Endometrial microvascular endothelial cells (primary cell): ENCODE data around the gene GMCL2. TPM values are rescaled to one million over a fixed set of nuclear protein-coding genes. Genes with fewer than 3 reads are reported as not detected.

Experiments
- in situ Hi-C: cut with HindIII; loops from 2 replicates; pipeline ENCODE4 v1.10.0; 2017; ENCODE audit warnings: low sequenced_read_pairs, low pct_unique_long_range_greater_than_20kb; ENCODE audit errors: inconsistent ontology term
- total RNA-seq: library from RNA; depleted of rRNA; stranded (reverse); fragments of >200 nt; gene quantifications from one replicate; pipeline ENCODE4 v1.2.3, GENCODE V29; 2015; ENCODE audit errors: inconsistent ontology term

The GMCL2 gene
- total RNA-seq, 1 donor from 2014 or later, result not detected

GRCh38 chr5:178196281-178196812 lies 9.2 kb upstream of the GMCL2 start:
- in situ Hi-C loops, result no loop called here

GRCh38 chr5:178194026-178194425 lies 6.9 kb upstream of the GMCL2 start:
- in situ Hi-C loops, result no loop called here

GRCh38 chr5:178193251-178193809 lies 6.2 kb upstream of the GMCL2 start:
- in situ Hi-C loops, result no loop called here

GRCh38 chr5:178192787-178193186 lies 5.6 kb upstream of the GMCL2 start:
- in situ Hi-C loops, result no loop called here

- in situ Hi-C loops, result no loop called here
Measured at GRCh38 chr5:178192244-178192643, 5.1 kb upstream of the GMCL2 start.

- in situ Hi-C loops, result no loop called here
Measured at GRCh38 chr5:178191661-178192060, 4.5 kb upstream of the GMCL2 start.

GRCh38 chr5:178189433-178189832 lies 2.3 kb upstream of the GMCL2 start:
- in situ Hi-C loops, result no loop called here

GRCh38 chr5:178186427-178186826 lies 744 bp downstream of the GMCL2 start:
- in situ Hi-C loops, result no loop called here

GRCh38 chr5:178182158-178182876 lies 4.9 kb downstream of the GMCL2 start:
- in situ Hi-C loops, result no loop called here

GRCh38 chr5:178180141-178180863 lies 6.9 kb downstream of the GMCL2 start:
- in situ Hi-C loops, result no loop called here

GRCh38 chr5:178177569-178177968 lies 9.6 kb downstream of the GMCL2 start:
- in situ Hi-C loops, result no loop called here

GRCh38 chr5:178176791-178177190 lies 10.4 kb downstream of the GMCL2 start:
- in situ Hi-C loops, result no loop called here

- in situ Hi-C loops, result no loop called here
Measured at GRCh38 chr5:178174456-178174855, 12.7 kb downstream of the GMCL2 start.

- in situ Hi-C loops, result no loop called here
Measured at GRCh38 chr5:178170455-178170854, 16.7 kb downstream of the GMCL2 start.

GRCh38 chr5:178165581-178165980 lies 21.6 kb downstream of the GMCL2 start:
- in situ Hi-C loops, result no loop called here

GRCh38 chr5:178163772-178164735 lies 23.1 kb downstream of the GMCL2 start:
- in situ Hi-C loops, result no loop called here

- in situ Hi-C loops, result no loop called here
Measured at GRCh38 chr5:178162481-178162880, 24.7 kb downstream of the GMCL2 start.

- in situ Hi-C loops, result no loop called here
Measured at GRCh38 chr5:178160176-178160575, 27.0 kb downstream of the GMCL2 start.

- in situ Hi-C loops, result no loop called here
Measured at GRCh38 chr5:178155065-178155464, 32.1 kb downstream of the GMCL2 start.
